CD4-positive, alpha-beta T cell (primary cell): ENCODE results near the gene SEC61A2. TPM values are rescaled to one million over a fixed set of nuclear protein-coding genes. Genes with fewer than 3 reads are reported as not detected.

Source experiments
- ATAC-seq: fragments of 200-7000 bp; cut with Tn5 transposase; one replicate; pipeline ENCODE4 v1.10.0; 2022; ENCODE audit warnings: mild to moderate bottlenecking; ENCODE audit not compliant: poor library complexity
- CTCF ChIA-PET: fragments of 350-600 bp; sonication (Branson Sonifier 250); formaldehyde crosslinking; loops from one replicate; lab custom pipeline; 2021; ENCODE audit warnings: antibody characterized with exemption, inconsistent platforms; lab: Charles Lee
- POLR2A ChIA-PET: fragments of 350-600 bp; sonication (Branson Sonifier 250); formaldehyde crosslinking; loops from one replicate; lab custom pipeline; 2021; ENCODE audit warnings: antibody characterized with exemption, inconsistent platforms; lab: Charles Lee
- DNase-seq, 14 experiments: peaks; one replicate each; pipeline ENCODE4 v3.0.0-alpha.2; 2013 to 2020; ENCODE audit warnings: mixed read lengths in 2 of 14
- H3K27ac ChIP-seq, 2 donors: one replicate each; pipeline versions ENCODE4 v1.5.1 to v1.7.0; 2013; ENCODE audit warnings: low read length in 2 of 2, low read depth in 1 of 2, mild to moderate bottlenecking in 1 of 2
- H3K27me3 ChIP-seq, 2 experiments: 1 replicate in 1 of 2; 2 replicates in 1 of 2; pipeline versions ENCODE4 v1.6.1 to v1.7.0; 2013; ENCODE audit warnings: low read length in 2 of 2, control low read depth in 1 of 2, mild to moderate bottlenecking in 1 of 2, moderate library complexity in 1 of 2; ENCODE audit not compliant: insufficient read depth in 2 of 2, control insufficient read depth in 1 of 2
- H3K36me3 ChIP-seq: one replicate; pipeline ENCODE4 v1.6.1; 2013; ENCODE audit warnings: low read length, control low read depth; ENCODE audit not compliant: insufficient read depth
- H3K4me1 ChIP-seq: one replicate; pipeline ENCODE4 v1.6.1; 2013; ENCODE audit warnings: low read length, control low read depth; ENCODE audit not compliant: insufficient read depth
- H3K4me3 ChIP-seq: one replicate; pipeline ENCODE4 v1.5.1; 2013; ENCODE audit warnings: mild to moderate bottlenecking, low read length, moderate library complexity
- H3K9me3 ChIP-seq, 2 experiments: 1 replicate in 1 of 2; 2 replicates in 1 of 2; pipeline versions ENCODE4 v1.6.1 to v1.7.0; 2013; ENCODE audit warnings: low read length in 2 of 2, mild to moderate bottlenecking in 2 of 2, control low read depth in 1 of 2, moderate library complexity in 1 of 2; ENCODE audit not compliant: control insufficient read depth in 1 of 2, insufficient read depth in 1 of 2
- H3K27ac Mint-ChIP-seq: one replicate; pipeline ENCODE4 v1.8.0; 2020; ENCODE audit warnings: mixed read lengths
- H3K27me3 Mint-ChIP-seq: one replicate; pipeline ENCODE4 v1.8.0; 2021; ENCODE audit warnings: mixed read lengths
- H3K36me3 Mint-ChIP-seq: one replicate; pipeline ENCODE4 v1.8.0; 2021; ENCODE audit warnings: low read depth, mixed read lengths
- H3K4me1 Mint-ChIP-seq: one replicate; pipeline ENCODE4 v1.8.0; 2021; ENCODE audit warnings: low read depth, mixed read lengths
- H3K4me3 Mint-ChIP-seq: one replicate; pipeline ENCODE4 v1.8.0; 2020; ENCODE audit warnings: mild to moderate bottlenecking, mixed read lengths
- H3K9me3 Mint-ChIP-seq: one replicate; pipeline ENCODE4 v1.8.0; 2020; ENCODE audit warnings: mixed read lengths
- intact Hi-C, 2 experiments: fragments of 100-400 bp; cut with DNase I in 1 of 2; cut with micrococcal nuclease in 1 of 2; formaldehyde crosslinking; loops; one replicate each; pipeline versions ENCODE4 v1.15.1 to v1.9.0; 2023 to 2025; cut with DNase I, micrococcal nuclease
- total RNA-seq, 174 experiments: library from RNA in 2 of 174; stranded (reverse) in 2 of 174; gene quantifications; one replicate each; pipeline ENCODE4 v1.2.3 and lab custom pipeline; 2021 to 2026
- TF ChIP-seq, protein P1 (sequence below): fragments of 200-600 bp; IDR thresholded peaks from one replicate; pipeline ENCODE4 v1.8.0; 2022; ENCODE audit warnings: antibody characterized with exemption, mild to moderate bottlenecking

The SEC61A2 gene
- total RNA-seq, 2 experiments from 2014 or later = 9.9 to 10.8 TPM

- H3K9me3 ChIP-seq = no peaks in the 10 kb centered on the region
- TF ChIP-seq, protein P1, sequence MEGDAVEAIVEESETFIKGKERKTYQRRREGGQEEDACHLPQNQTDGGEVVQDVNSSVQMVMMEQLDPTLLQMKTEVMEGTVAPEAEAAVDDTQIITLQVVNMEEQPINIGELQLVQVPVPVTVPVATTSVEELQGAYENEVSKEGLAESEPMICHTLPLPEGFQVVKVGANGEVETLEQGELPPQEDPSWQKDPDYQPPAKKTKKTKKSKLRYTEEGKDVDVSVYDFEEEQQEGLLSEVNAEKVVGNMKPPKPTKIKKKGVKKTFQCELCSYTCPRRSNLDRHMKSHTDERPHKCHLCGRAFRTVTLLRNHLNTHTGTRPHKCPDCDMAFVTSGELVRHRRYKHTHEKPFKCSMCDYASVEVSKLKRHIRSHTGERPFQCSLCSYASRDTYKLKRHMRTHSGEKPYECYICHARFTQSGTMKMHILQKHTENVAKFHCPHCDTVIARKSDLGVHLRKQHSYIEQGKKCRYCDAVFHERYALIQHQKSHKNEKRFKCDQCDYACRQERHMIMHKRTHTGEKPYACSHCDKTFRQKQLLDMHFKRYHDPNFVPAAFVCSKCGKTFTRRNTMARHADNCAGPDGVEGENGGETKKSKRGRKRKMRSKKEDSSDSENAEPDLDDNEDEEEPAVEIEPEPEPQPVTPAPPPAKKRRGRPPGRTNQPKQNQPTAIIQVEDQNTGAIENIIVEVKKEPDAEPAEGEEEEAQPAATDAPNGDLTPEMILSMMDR = no peak
- no peaks in the 10 kb centered on the region for H3K27me3 Mint-ChIP-seq
- ATAC-seq = no peak
- DNase-seq = no peak
- H3K4me3 ChIP-seq = no peak overlapping the region
- H3K4me3 Mint-ChIP-seq = no peak overlapping the region
- H3K27me3 ChIP-seq = no peaks in the 10 kb centered on the region
- no peaks in the 10 kb centered on the region for H3K4me1 Mint-ChIP-seq
- H3K36me3 Mint-ChIP-seq = peaks cover 77% of the 10 kb centered on the region
- ChIA-PET CTCF (no interaction called here), POLR2A (interaction anchor here (1.4 kb wide), 1 partner anchor 56 kb away, joined by 4 read pairs; the partner anchor contains the start of genes CDC123 and NUDT5)
- peaks cover 44% of the 10 kb centered on the region for H3K36me3 ChIP-seq
- no peaks in the 10 kb centered on the region for H3K4me1 ChIP-seq
- H3K27ac ChIP-seq = no peak overlapping the region
- H3K9me3 Mint-ChIP-seq = no peaks in the 10 kb centered on the region
- no peak overlapping the region for H3K27ac Mint-ChIP-seq
- intact Hi-C loops = loop anchor here in 1 of 2 experiments (5.0 kb wide), 1 partner anchor 153 kb away; no protein-coding TSS in a partner anchor
These were observed 10.6 kb downstream of the SEC61A2 start for GRCh38 chr10:12140038-12140437.

GRCh38 chr10:12144538-12144937, 15.1 kb downstream of the SEC61A2 start:
- no peak overlapping the region for H3K27ac Mint-ChIP-seq
- no peaks in the 10 kb centered on the region for H3K27me3 Mint-ChIP-seq
- H3K4me3 Mint-ChIP-seq = no peak overlapping the region
- no peaks in the 10 kb centered on the region for H3K4me1 Mint-ChIP-seq
- Histone ChIP-seq H3K27ac (no peak overlapping the region), H3K4me3 (no peak overlapping the region), H3K4me1 (no peaks in the 10 kb centered on the region), H3K9me3 (no peaks in the 10 kb centered on the region), H3K36me3 (peaks cover 33% of the 10 kb centered on the region), H3K27me3 (no peaks in the 10 kb centered on the region)
- intact Hi-C loops = loop anchor here in 1 of 2 experiments (5.0 kb wide), 1 partner anchor 157 kb away; no protein-coding TSS in a partner anchor
- DNase-seq (no peak), ATAC-seq (no peak)
- POLR2A ChIA-PET = no interaction called here
- TF ChIP-seq, protein P1 = no peak
- CTCF ChIA-PET = no interaction called here
- H3K36me3 Mint-ChIP-seq = peaks cover 74% of the 10 kb centered on the region
- no peaks in the 10 kb centered on the region for H3K9me3 Mint-ChIP-seq

- H3K27me3 Mint-ChIP-seq = no peaks in the 10 kb centered on the region
- no peak overlapping the region for H3K27ac ChIP-seq
- CTCF ChIA-PET = no interaction called here
- no peaks in the 10 kb centered on the region for H3K4me1 Mint-ChIP-seq
- TF ChIP-seq, protein P1 = no peak
- H3K27me3 ChIP-seq = no peaks in the 10 kb centered on the region
- H3K27ac Mint-ChIP-seq = no peak overlapping the region
- H3K4me1 ChIP-seq = no peaks in the 10 kb centered on the region
- H3K36me3 Mint-ChIP-seq = peaks cover 60% of the 10 kb centered on the region
- no peaks in the 10 kb centered on the region for H3K9me3 Mint-ChIP-seq
- no peaks in the 10 kb centered on the region for H3K9me3 ChIP-seq
- ATAC-seq (no peak), DNase-seq (no peak)
- H3K4me3 ChIP-seq = no peak overlapping the region
- H3K4me3 Mint-ChIP-seq = no peak overlapping the region
- H3K36me3 ChIP-seq = peaks cover 27% of the 10 kb centered on the region
- intact Hi-C loops = no loop called here
- POLR2A ChIA-PET = no interaction called here
These were observed 20.7 kb downstream of the SEC61A2 start for GRCh38 chr10:12150163-12150562.
